ENCODE results near the gene CYB5RL. TPM values are rescaled to one million over a fixed set of nuclear protein-coding genes. Genes with fewer than 3 reads are reported as not detected.

CYB5RL gene
- total and polyA plus RNA-seq, 2 of the 8 experiments (the other 6 are each of a cell fraction or from before 2014, with no cell fraction given), result 13.2 to 14.1 TPM

- TF ChIP-seq GABPA (IDR thresholded peaks at IDR 0.05; ENCODE audit: borderline replicate concordance, insufficient read depth, low read length) (no peak), TAF7 (optimal IDR thresholded peaks at IDR 0.05; ENCODE audit: borderline replicate concordance, low read depth, low read length) (no peak), POU5F1 (IDR thresholded peaks at IDR 0.05; ENCODE audit: low read depth, low read length) (no peak), HDAC2 (IDR thresholded peaks at IDR 0.05; ENCODE audit: borderline replicate concordance in 1 of 2, low read depth in 2 of 2, low read length in 2 of 2) (no peak), SUZ12 (IDR thresholded peaks at IDR 0.05; ENCODE audit: low read length) (no peak)
Observed at GRCh38 chr1:54160351-54160750, 39.5 kb downstream of the CYB5RL start (continued).

All from H1 (cell line).